ENCODE measurements around the gene MISFA.

DNA sequence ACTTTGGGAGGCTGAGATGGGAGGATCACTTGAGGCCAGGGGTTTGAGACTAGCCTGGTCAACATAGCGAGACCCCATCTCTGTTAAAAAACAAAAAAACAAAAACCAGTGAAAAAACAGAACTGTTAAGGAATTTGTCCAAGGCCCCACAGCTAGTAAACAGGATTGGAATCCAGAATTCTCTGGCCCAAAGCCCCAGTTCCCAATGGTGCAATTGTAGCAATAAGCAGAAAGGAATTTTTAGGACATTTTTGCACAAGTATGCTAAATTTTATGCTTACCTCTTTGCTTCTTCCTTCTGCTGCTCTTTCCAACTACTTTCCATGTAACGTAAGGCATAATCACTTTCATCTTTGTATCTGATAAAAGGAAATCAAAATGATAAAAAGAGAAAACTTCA lies 11.6 kb downstream of the MISFA start:
- TF ChIP-seq, protein P1, sequence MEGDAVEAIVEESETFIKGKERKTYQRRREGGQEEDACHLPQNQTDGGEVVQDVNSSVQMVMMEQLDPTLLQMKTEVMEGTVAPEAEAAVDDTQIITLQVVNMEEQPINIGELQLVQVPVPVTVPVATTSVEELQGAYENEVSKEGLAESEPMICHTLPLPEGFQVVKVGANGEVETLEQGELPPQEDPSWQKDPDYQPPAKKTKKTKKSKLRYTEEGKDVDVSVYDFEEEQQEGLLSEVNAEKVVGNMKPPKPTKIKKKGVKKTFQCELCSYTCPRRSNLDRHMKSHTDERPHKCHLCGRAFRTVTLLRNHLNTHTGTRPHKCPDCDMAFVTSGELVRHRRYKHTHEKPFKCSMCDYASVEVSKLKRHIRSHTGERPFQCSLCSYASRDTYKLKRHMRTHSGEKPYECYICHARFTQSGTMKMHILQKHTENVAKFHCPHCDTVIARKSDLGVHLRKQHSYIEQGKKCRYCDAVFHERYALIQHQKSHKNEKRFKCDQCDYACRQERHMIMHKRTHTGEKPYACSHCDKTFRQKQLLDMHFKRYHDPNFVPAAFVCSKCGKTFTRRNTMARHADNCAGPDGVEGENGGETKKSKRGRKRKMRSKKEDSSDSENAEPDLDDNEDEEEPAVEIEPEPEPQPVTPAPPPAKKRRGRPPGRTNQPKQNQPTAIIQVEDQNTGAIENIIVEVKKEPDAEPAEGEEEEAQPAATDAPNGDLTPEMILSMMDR (IDR thresholded peaks at IDR 0.05; ENCODE audit: insufficient read depth, low read length, poor library complexity, severe bottlenecking) = no peak
- no peak for TF ChIP-seq EZH2phosphoT487 (conservative IDR thresholded peaks at IDR 0.05; ENCODE audit: low read length)
